Activated naive CD8-positive, alpha-beta T cell treated with anti-CD3 and anti-CD28 coated beads for 36 hours (primary cell): ENCODE data around the gene CCDC187. TPM values are rescaled to one million over a fixed set of nuclear protein-coding genes. Genes with fewer than 3 reads are reported as not detected.

ENCODE experiments used
- DNase-seq: peaks from one replicate; pipeline ENCODE4 v3.0.0; 2021
- H3K27ac Mint-ChIP-seq: one replicate; pipeline ENCODE4 v1.8.0; 2022; ENCODE audit warnings: mild to moderate bottlenecking, moderate library complexity, mixed read lengths
- H3K27me3 Mint-ChIP-seq: one replicate; pipeline ENCODE4 v1.8.0; 2022; ENCODE audit warnings: mild to moderate bottlenecking, mixed read lengths
- H3K36me3 Mint-ChIP-seq: one replicate; pipeline ENCODE4 v1.8.0; 2021; ENCODE audit warnings: mild to moderate bottlenecking, mixed read lengths
- H3K4me1 Mint-ChIP-seq: one replicate; pipeline ENCODE4 v1.8.0; 2021; ENCODE audit warnings: mixed read lengths
- H3K4me3 Mint-ChIP-seq: one replicate; pipeline ENCODE4 v1.8.0; 2022; ENCODE audit warnings: mild to moderate bottlenecking, moderate library complexity, mixed read lengths
- H3K9me3 Mint-ChIP-seq: one replicate; pipeline ENCODE4 v1.8.0; 2022; ENCODE audit warnings: mixed read lengths
- total RNA-seq, 2 experiments: library from RNA; stranded (reverse); gene quantifications; one replicate each; pipeline ENCODE4 v1.2.3, GENCODE V29; 2021

CCDC187 gene
- total RNA-seq, 2 experiments from 2014 or later: not detected

DNA sequence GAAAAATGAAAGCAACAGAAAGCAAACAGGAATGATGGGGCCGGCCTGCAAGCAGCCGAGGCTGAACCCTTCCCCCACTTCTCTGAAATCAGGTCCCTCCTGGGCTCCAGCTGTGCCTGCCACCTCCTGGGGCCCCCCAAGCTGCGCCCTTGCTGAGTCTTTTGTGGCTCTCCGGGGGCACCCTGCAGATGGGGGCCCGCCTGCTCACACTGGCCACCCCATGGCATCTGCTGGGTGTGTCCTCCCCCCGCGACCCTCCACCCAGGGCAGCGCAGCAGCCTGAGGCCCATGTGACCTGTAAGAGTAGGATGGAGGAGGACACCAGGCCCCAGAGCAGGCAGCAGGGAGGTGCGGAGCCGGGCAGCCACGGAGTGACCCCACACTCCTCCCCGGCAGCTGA, 29.2 kb upstream of the CCDC187 start:
- no peaks in the 10 kb centered on the region for H3K27me3 Mint-ChIP-seq
- DNase-seq: no peak
- no peaks in the 10 kb centered on the region for H3K36me3 Mint-ChIP-seq
- H3K9me3 Mint-ChIP-seq: no peaks in the 10 kb centered on the region
- H3K4me3 Mint-ChIP-seq: no peak overlapping the region
- H3K4me1 Mint-ChIP-seq: peaks cover 4% of the 10 kb centered on the region
- H3K27ac Mint-ChIP-seq: no peak overlapping the region

DNA sequence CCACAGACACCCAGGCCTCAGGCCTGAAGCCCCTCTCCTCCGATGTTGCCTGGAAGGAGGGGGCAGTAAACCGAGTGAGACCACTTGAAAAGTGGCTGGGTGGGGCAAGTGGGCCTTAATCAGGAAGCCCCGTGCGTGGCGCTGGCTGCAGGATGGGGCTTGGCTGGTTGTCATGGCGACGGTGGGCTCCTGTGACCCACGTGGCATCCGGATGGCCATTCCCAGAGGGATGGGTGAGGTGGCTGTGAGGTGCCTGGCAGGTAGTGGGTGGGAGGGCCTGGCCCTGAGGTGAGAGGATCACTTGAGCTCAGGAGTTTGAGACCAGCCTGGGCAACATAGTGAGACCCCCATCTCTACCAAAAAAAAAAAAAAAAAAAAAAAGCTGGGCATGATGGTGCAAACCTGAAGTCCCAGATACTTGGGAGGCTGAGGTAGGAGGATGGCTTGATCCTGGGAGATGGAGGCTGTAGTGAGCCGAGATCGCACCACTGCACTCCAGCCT, 28.6 kb upstream of the CCDC187 start:
- no peaks in the 10 kb centered on the region for H3K9me3 Mint-ChIP-seq
- H3K36me3 Mint-ChIP-seq: no peaks in the 10 kb centered on the region
- DNase-seq: no peak
- H3K27me3 Mint-ChIP-seq: no peaks in the 10 kb centered on the region
- no peak overlapping the region for H3K27ac Mint-ChIP-seq
- peaks cover 4% of the 10 kb centered on the region for H3K4me1 Mint-ChIP-seq
- no peak overlapping the region for H3K4me3 Mint-ChIP-seq

DNA sequence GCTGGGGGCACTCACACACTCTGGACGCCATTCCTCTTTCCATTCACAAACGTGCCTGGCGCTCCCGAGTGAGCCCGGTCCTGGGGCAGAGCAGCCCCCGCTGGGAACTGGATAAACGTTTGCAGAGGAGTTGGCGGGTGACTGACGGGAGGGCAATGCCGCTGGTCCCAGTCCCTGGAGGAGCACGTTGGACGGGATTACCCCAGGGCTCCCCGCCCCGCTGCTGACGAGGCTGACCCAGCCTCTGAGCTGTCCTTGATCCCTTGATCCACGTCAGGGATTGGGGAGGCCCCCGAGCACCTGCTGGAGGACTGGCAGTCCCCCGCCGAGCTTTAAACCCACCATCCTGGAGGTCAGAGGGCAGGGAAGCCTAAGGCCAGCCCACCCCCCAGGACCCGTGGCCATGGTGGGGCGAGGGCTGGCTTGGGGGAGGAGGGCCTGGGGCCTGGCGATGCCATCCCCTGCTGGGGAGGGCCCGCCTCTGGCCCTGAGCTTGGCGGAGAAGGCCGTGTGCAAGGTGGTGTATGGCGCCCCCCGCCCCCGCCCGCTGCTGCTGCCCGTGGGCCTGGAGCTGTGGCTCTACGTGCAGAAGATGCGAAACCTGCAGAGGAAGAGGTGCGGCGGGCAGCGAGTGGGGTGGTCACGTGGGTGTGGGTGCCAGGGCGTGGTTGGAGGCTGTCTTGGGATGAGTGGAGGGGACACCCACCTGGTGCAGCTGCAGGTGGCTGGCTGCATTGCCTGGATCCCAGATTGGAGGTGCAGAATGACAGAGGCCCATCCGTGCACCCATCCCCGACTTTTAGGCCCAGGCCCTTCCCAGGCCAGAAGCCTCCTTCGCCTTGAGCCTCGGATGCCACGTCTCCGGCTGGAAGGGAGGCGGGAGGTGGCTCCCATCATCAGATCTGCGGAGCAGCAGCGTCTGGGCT, 27.9 kb upstream of the CCDC187 start:
- Mint-ChIP-seq H3K27ac (no peak overlapping the region), H3K36me3 (no peaks in the 10 kb centered on the region), H3K9me3 (no peaks in the 10 kb centered on the region), H3K27me3 (no peaks in the 10 kb centered on the region), H3K4me1 (peaks cover 4% of the 10 kb centered on the region), H3K4me3 (no peak overlapping the region)
- no peak for DNase-seq

DNA sequence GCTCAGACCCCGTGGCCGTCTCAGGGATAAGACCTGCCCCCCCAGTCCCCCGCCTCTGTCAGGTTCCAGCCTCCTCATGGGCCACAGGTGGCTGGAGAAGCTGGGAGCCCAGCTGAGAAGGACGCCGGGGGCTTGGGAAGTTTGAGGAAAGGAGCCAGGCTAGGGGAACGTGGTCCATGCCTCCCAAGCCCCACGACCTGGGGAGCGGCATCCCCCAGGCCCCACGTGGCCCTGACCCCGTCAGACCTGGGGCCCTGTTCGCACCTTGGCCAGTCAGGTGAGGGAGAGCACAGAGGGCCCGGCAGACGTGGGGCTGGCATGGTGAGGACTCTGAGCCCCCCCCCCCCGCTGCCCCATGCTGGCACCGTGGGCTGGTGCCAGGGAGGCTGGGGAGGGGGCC, 27.1 kb upstream of the CCDC187 start:
- no peaks in the 10 kb centered on the region for H3K27me3 Mint-ChIP-seq
- DNase-seq: no peak
- H3K9me3 Mint-ChIP-seq: no peaks in the 10 kb centered on the region
- no peak overlapping the region for H3K27ac Mint-ChIP-seq
- H3K4me3 Mint-ChIP-seq: no peak overlapping the region
- H3K4me1 Mint-ChIP-seq: peaks cover 4% of the 10 kb centered on the region
- H3K36me3 Mint-ChIP-seq: no peaks in the 10 kb centered on the region

- H3K27ac Mint-ChIP-seq: no peak overlapping the region
- H3K4me3 Mint-ChIP-seq: no peak overlapping the region
- no peak for DNase-seq
- H3K9me3 Mint-ChIP-seq: no peaks in the 10 kb centered on the region
- H3K36me3 Mint-ChIP-seq: no peaks in the 10 kb centered on the region
- no peaks in the 10 kb centered on the region for H3K27me3 Mint-ChIP-seq
- peaks cover 4% of the 10 kb centered on the region for H3K4me1 Mint-ChIP-seq
Observed at GRCh38 chr9:136330406-136330990, 26.6 kb upstream of the CCDC187 start.

DNA sequence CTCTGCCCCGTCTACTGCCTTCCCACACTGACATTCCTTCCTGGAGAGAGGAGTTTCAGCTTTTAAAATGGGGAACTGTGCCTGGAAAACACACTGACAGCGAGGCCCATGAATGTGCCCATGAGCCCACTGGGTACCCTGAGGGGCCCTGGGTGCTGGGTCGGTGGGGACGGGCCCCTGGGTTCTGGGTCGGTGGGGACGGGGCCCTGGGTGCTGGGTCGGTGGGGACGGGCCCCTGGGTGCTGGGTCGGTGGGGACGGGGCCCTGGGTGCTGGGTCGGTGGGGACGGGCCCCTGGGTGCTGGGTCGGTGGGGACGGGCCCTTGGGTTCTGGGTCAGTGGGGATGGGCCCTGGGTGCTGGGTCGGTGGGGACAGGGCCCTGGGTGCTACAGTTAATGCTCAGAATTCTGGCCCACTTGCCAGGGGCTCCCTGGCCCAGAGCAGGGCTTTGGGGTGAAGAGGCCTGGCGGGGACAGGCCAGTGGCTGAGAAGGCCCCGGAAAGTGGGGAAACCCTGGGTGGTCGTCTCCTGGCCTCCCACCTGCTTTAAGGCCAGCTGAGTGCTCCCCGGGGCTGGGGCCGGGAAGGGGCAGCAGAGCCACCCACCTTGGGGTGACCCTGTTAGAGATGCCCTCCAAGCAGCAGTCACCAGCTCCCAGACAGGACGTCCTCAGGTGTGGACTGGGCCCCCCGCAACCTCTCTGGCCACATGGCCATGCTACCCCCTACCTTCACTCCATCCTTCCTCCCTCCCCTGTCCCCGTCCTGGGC, 25.9 kb upstream of the CCDC187 start:
- Mint-ChIP-seq H3K27ac (no peak overlapping the region), H3K4me1 (peaks cover 4% of the 10 kb centered on the region), H3K36me3 (no peaks in the 10 kb centered on the region), H3K4me3 (no peak overlapping the region), H3K9me3 (no peaks in the 10 kb centered on the region), H3K27me3 (no peaks in the 10 kb centered on the region)
- no peak for DNase-seq

DNA sequence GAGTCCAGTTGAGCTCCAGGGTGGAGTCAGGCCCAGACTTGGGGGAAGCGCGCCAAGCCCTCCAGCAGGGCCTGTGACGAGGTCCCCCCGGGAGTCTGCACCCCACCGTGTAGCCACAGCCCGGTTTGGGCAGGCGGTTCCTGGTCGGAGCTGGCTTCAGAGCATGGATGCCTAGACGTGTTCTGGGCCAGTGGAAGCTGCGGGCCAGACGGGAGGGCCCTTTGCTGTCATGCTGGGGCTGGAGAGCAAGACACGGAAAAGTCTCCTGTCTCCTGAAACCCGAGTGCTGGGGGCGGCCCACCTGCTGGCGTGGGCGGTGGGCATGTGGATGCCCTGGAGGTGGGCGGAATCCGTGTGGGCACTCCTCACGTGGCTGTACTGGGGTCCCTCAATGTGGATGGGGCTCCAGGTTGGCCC, 25.3 kb upstream of the CCDC187 start:
- Mint-ChIP-seq H3K27me3 (no peaks in the 10 kb centered on the region), H3K4me1 (peaks cover 4% of the 10 kb centered on the region), H3K36me3 (no peaks in the 10 kb centered on the region), H3K4me3 (no peak overlapping the region), H3K27ac (no peak overlapping the region), H3K9me3 (no peaks in the 10 kb centered on the region)
- DNase-seq: no peak

- Mint-ChIP-seq H3K4me3 (peak overlapping the region; percentile 63), H3K27ac (no peak overlapping the region), H3K36me3 (no peaks in the 10 kb centered on the region), H3K4me1 (peaks cover 4% of the 10 kb centered on the region), H3K9me3 (no peaks in the 10 kb centered on the region), H3K27me3 (no peaks in the 10 kb centered on the region)
- DNase-seq: no peak
Observed at GRCh38 chr9:136328622-136329041, 24.7 kb upstream of the CCDC187 start.

- no peaks in the 10 kb centered on the region for H3K9me3 Mint-ChIP-seq
- no peaks in the 10 kb centered on the region for H3K36me3 Mint-ChIP-seq
- no peaks in the 10 kb centered on the region for H3K27me3 Mint-ChIP-seq
- DNase-seq: no peak
- peaks cover 4% of the 10 kb centered on the region for H3K4me1 Mint-ChIP-seq
- peak overlapping the region; percentile 63 for H3K4me3 Mint-ChIP-seq
- no peak overlapping the region for H3K27ac Mint-ChIP-seq
Observed at GRCh38 chr9:136328011-136328621, 24.2 kb upstream of the CCDC187 start.

DNA sequence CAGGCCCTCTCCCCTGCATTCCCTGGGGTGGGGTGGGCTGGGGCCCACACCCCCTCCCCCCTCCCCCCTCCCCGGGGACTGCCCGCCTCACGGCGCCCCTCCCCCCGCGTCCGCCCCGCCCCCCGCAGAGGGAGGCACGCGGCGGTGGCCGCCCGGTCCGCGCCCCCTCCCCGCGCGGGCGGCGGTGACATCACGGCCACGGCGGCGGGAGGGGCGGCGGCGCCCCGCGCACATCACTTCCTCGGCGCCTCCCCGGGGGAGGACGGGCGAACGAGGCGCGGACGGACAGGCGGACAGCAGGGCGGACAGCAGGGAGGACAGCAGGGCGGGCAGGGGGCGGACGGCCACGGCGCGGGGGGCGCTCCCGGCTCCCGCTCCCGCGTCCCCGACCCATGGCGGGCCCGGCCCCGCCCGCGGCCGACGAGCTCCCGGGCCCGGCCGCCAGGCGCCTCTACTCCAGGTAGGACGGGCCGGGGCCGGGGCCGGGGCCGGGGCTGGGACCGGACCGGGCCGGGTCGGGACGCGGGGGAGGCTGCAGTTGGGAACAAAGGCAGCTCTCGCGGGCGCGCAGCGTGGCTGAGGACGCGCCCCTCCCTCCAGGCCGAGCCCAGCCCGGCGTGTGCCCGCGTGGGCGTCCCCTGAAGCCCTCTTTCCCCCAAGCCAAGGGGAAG, 23.5 kb upstream of the CCDC187 start, which contains the start of gene GPSM1:
GPSM1 (plus strand) TSS at position 236 of the 671 bp plus-strand sequence; CDS start at position 393, 157 bp downstream.
- no peaks in the 10 kb centered on the region for H3K36me3 Mint-ChIP-seq
- H3K27ac Mint-ChIP-seq: peak within 1 kb of the TSS; percentile 34
- peak within 1 kb of the TSS; percentile 63 for H3K4me3 Mint-ChIP-seq
- no peaks in the 10 kb centered on the region for H3K27me3 Mint-ChIP-seq
- peak; percentile 57 for DNase-seq
- H3K9me3 Mint-ChIP-seq: no peaks in the 10 kb centered on the region
- H3K4me1 Mint-ChIP-seq: peaks cover 4% of the 10 kb centered on the region

GRCh38 chr9:136326761-136327303, 22.9 kb upstream of the CCDC187 start:
- peak overlapping the region; percentile 34 for H3K27ac Mint-ChIP-seq
- H3K27me3 Mint-ChIP-seq: no peaks in the 10 kb centered on the region
- peaks cover 4% of the 10 kb centered on the region for H3K4me1 Mint-ChIP-seq
- no peak for DNase-seq
- H3K36me3 Mint-ChIP-seq: no peaks in the 10 kb centered on the region
- H3K9me3 Mint-ChIP-seq: no peaks in the 10 kb centered on the region
- peak overlapping the region; percentile 63 for H3K4me3 Mint-ChIP-seq

DNA sequence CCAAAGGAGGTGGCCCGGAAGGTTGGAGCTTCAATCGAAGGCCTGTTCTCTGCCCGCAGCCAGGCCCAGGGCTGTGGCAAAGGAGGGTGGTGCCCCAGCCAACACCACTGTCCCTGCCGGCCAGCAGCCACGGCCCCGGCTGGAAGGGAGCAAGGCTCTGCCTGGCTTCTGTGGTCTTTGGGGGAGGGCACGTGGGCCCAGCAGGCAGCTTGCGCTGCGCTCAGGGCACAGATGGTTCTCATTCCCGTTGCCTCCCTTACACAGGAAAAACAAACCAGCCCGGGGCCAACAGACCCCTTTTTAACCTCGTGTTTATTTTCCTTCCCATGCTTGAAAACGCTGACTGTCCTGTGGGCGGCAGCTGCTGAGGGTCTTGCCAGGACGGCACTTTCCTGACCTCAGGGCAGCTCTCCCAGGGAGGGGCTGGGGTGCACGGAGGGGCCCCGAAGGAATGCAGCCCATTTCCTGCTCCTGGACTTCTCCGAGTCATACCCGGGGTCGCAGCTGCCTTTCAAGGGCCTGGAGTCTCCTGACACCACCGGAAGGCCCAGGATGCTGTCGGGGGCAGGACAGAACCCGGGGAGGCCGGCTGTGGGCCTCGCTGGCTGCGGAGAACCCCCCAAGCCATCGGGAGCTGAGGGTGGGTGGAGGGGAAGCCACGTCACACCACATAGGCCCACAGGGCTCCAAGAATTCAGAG, 22.3 kb upstream of the CCDC187 start:
- Mint-ChIP-seq H3K27ac (no peak overlapping the region), H3K9me3 (no peaks in the 10 kb centered on the region), H3K4me1 (peaks cover 4% of the 10 kb centered on the region), H3K36me3 (no peaks in the 10 kb centered on the region), H3K27me3 (no peaks in the 10 kb centered on the region), H3K4me3 (no peak overlapping the region)
- DNase-seq: no peak

DNA sequence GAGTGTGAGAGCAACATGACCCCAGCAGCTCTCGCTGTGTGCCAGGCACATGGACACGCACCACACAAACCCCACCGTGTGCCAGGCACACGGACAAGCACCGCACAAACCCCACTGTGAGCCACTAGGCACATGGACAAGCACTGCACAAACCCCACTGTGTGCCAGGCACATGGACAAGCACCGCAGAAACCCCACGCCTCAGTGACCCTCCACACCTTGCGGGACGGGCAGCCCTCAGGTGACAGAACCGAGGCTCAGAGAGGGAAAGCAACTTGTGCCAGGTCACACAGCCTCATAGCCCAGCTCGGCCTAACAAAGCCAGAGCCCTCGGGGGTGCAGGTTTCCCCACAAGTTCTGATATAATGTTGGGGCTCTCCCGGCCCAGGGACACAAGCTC, 21.5 kb upstream of the CCDC187 start:
- no peaks in the 10 kb centered on the region for H3K36me3 Mint-ChIP-seq
- H3K4me1 Mint-ChIP-seq: peaks cover 4% of the 10 kb centered on the region
- H3K27me3 Mint-ChIP-seq: no peaks in the 10 kb centered on the region
- H3K27ac Mint-ChIP-seq: no peak overlapping the region
- H3K4me3 Mint-ChIP-seq: no peak overlapping the region
- no peaks in the 10 kb centered on the region for H3K9me3 Mint-ChIP-seq
- DNase-seq: no peak
